Activated CD4-positive, alpha-beta T cell treated with anti-CD3 and anti-CD28 coated beads, Interleukin-2, Interleukin-6, amounts not matched to agents 100 ng/mL and 50 ng/mL, durations not matched to agents 16 hours and 8 hours (primary cell): ENCODE results near the gene SPOCK3.

ENCODE experiments used
- DNase-seq: peaks from one replicate; pipeline ENCODE4 v3.0.0-alpha.2; 2020

Gene SPOCK3

GRCh38 chr4:167171928-167172327 is 62.4 kb downstream of the SPOCK3 start:
- DNase-seq, result no peak

- DNase-seq, result no peak
Observed at GRCh38 chr4:167168611-167169010, 65.7 kb downstream of the SPOCK3 start.

GRCh38 chr4:167150587-167150986 is 83.7 kb downstream of the SPOCK3 start:
- DNase-seq, result no peak

GRCh38 chr4:167144605-167145004 is 89.7 kb downstream of the SPOCK3 start:
- no peak for DNase-seq

- no peak for DNase-seq
Observed at GRCh38 chr4:167143018-167143417, 91.3 kb downstream of the SPOCK3 start.

- no peak for DNase-seq
Observed at GRCh38 chr4:167136270-167136669, 98.0 kb downstream of the SPOCK3 start.

- DNase-seq, result no peak
Observed at GRCh38 chr4:167129146-167129545, 105.1 kb downstream of the SPOCK3 start.

- no peak for DNase-seq
Observed at GRCh38 chr4:167119392-167119791, 114.9 kb downstream of the SPOCK3 start.

GRCh38 chr4:167117273-167117672 is 117.0 kb downstream of the SPOCK3 start:
- no peak for DNase-seq

GRCh38 chr4:167114416-167114971 is 119.8 kb downstream of the SPOCK3 start:
- no peak for DNase-seq

GRCh38 chr4:167111622-167112021 is 122.7 kb downstream of the SPOCK3 start:
- DNase-seq, result no peak

GRCh38 chr4:167111092-167111491 is 123.2 kb downstream of the SPOCK3 start:
- DNase-seq, result no peak

GRCh38 chr4:167109859-167110258 is 124.4 kb downstream of the SPOCK3 start:
- no peak for DNase-seq

GRCh38 chr4:167105857-167106256 is 128.4 kb downstream of the SPOCK3 start:
- no peak for DNase-seq

- no peak for DNase-seq
Observed at GRCh38 chr4:167102475-167102874, 131.8 kb downstream of the SPOCK3 start.

- DNase-seq, result no peak
Observed at GRCh38 chr4:167101035-167101434, 133.3 kb downstream of the SPOCK3 start.

GRCh38 chr4:167100120-167100519 is 134.2 kb downstream of the SPOCK3 start:
- no peak for DNase-seq

- no peak for DNase-seq
Observed at GRCh38 chr4:167088115-167088514, 146.2 kb downstream of the SPOCK3 start.

- no peak for DNase-seq
Observed at GRCh38 chr4:167084321-167084720, 150.0 kb downstream of the SPOCK3 start.

- DNase-seq, result no peak
Observed at GRCh38 chr4:167079762-167080161, 154.5 kb downstream of the SPOCK3 start.

- no peak for DNase-seq
Observed at GRCh38 chr4:167052631-167053091, 181.6 kb downstream of the SPOCK3 start.

- no peak for DNase-seq
Observed at GRCh38 chr4:167049257-167049656, 185.0 kb downstream of the SPOCK3 start.

GRCh38 chr4:167041524-167041923 is 192.8 kb downstream of the SPOCK3 start:
- no peak for DNase-seq

GRCh38 chr4:167035390-167035789 is 198.9 kb downstream of the SPOCK3 start:
- DNase-seq, result no peak

GRCh38 chr4:167034983-167035382 is 199.3 kb downstream of the SPOCK3 start:
- DNase-seq, result no peak

- no peak for DNase-seq
Observed at GRCh38 chr4:167032871-167033270, 201.4 kb downstream of the SPOCK3 start.
